Measurements from ENCODE around the gene LBX1. TPM values are rescaled to one million over a fixed set of nuclear protein-coding genes. Genes with fewer than 3 reads are reported as not detected.
A peak's percentile ranks its signal among the peaks of the same experiment; 100 is the strongest.

Gene LBX1
- total RNA-seq, 1 donor from 2014 or later = not detected

- Histone ChIP-seq H3K4me1 (peaks cover 86% of the 10 kb centered on the region), H3K9me3 (no peaks in the 10 kb centered on the region), H3K27me3 (peaks cover 52% of the 10 kb centered on the region), H3K27ac (no peak overlapping the region), H3K36me3 (no peaks in the 10 kb centered on the region), H3K4me3 (peak overlapping the region in 1 of 2 donors; percentile 18)
- intact Hi-C loops (cut with DNase I) = loop anchor here (5.0 kb wide), 1 partner anchor 67 kb away; no protein-coding TSS in a partner anchor
- no peak for DNase-seq (ENCODE audit: extremely low spot score in 2 of 2)
- TF ChIP-seq POLR2AphosphoS5 (IDR thresholded peaks at IDR 0.05; ENCODE audit: insufficient read depth in 1 of 2, low read depth in 1 of 2) (no peak), CTCF (IDR thresholded peaks at IDR 0.05) (no peak), POLR2A (IDR thresholded peaks at IDR 0.05) (no peak)
Observed at GRCh38 chr10:101224910-101225823, 4.1 kb downstream of the LBX1 start.

GRCh38 chr10:101224060-101224909, 5.0 kb downstream of the LBX1 start:
- intact Hi-C loops (cut with DNase I) = loop anchor here (5.0 kb wide), 1 partner anchor 68 kb away; no protein-coding TSS in a partner anchor

GRCh38 chr10:101223274-101224059, 5.8 kb downstream of the LBX1 start:
- Histone ChIP-seq H3K4me3 (peak overlapping the region; percentile 17 to 32), H3K27me3 (peaks cover 57% of the 10 kb centered on the region), H3K9me3 (no peaks in the 10 kb centered on the region), H3K27ac (no peak overlapping the region), H3K36me3 (no peaks in the 10 kb centered on the region), H3K4me1 (peaks cover 70% of the 10 kb centered on the region)
- intact Hi-C loops (cut with DNase I) = loop anchor here (5.0 kb wide), 1 partner anchor 69 kb away; no protein-coding TSS in a partner anchor
- DNase-seq (ENCODE audit: extremely low spot score in 2 of 2) = no peak
- no peak for TF ChIP-seq POLR2A (IDR thresholded peaks at IDR 0.05)
- TF ChIP-seq POLR2AphosphoS5 (IDR thresholded peaks at IDR 0.05; ENCODE audit: insufficient read depth in 1 of 2, low read depth in 1 of 2) = no peak
- TF ChIP-seq CTCF (IDR thresholded peaks at IDR 0.05) = no peak

More at GRCh38 chr10:101224060-101224909, 5.0 kb downstream of the LBX1 start:
- Histone ChIP-seq H3K4me3 (no peak overlapping the region), H3K9me3 (no peaks in the 10 kb centered on the region), H3K27ac (no peak overlapping the region), H3K36me3 (no peaks in the 10 kb centered on the region), H3K27me3 (peaks cover 52% of the 10 kb centered on the region), H3K4me1 (peaks cover 77% of the 10 kb centered on the region)
- no peak for DNase-seq (ENCODE audit: extremely low spot score in 2 of 2)
- no peak for TF ChIP-seq CTCF (IDR thresholded peaks at IDR 0.05)
- no peak for TF ChIP-seq POLR2A (IDR thresholded peaks at IDR 0.05)
- no peak for TF ChIP-seq POLR2AphosphoS5 (IDR thresholded peaks at IDR 0.05; ENCODE audit: insufficient read depth in 1 of 2, low read depth in 1 of 2)

- Histone ChIP-seq H3K27ac (no peak overlapping the region), H3K27me3 (peaks cover 58% of the 10 kb centered on the region), H3K4me1 (peaks cover 67% of the 10 kb centered on the region), H3K4me3 (peak overlapping the region; percentile 17 to 32), H3K36me3 (no peaks in the 10 kb centered on the region), H3K9me3 (no peaks in the 10 kb centered on the region)
- intact Hi-C loops (cut with DNase I) = loop anchor here (5.0 kb wide), 1 partner anchor 70 kb away; no protein-coding TSS in a partner anchor
- DNase-seq (ENCODE audit: extremely low spot score in 2 of 2) = no peak
- no peak for TF ChIP-seq CTCF (IDR thresholded peaks at IDR 0.05)
- TF ChIP-seq POLR2A (IDR thresholded peaks at IDR 0.05) = no peak
- TF ChIP-seq POLR2AphosphoS5 (IDR thresholded peaks at IDR 0.05; ENCODE audit: insufficient read depth in 1 of 2, low read depth in 1 of 2) = no peak
Observed at GRCh38 chr10:101222683-101223273, 6.5 kb downstream of the LBX1 start.

Measured in vagina (tissue), 2 donors.